DOHH2 (cell line): ENCODE data around the gene SYT11.
A peak's percentile ranks its signal among the peaks of the same experiment; 100 is the strongest.

ENCODE experiments used
- H3F3A ChIP-seq: fragments of 200-600 bp; sonication (generic), shearing (Covaris generic); 2 replicates; pipeline ENCODE4 v1.6.0; 2016; ENCODE audit warnings: antibody characterized with exemption, mild to moderate bottlenecking; ENCODE audit not compliant: control insufficient read depth, insufficient read depth
- H3K27ac ChIP-seq: fragments of 200-600 bp; sonication (generic); 2 replicates; pipeline ENCODE4 v1.5.1; 2014; ENCODE audit warnings: low read depth, mild to moderate bottlenecking, low read length, moderate library complexity
- H3K27me3 ChIP-seq: fragments of 200-600 bp; sonication (generic); 2 replicates; pipeline ENCODE4 v1.6.1; 2014; ENCODE audit warnings: mild to moderate bottlenecking, low read length, mixed read lengths; ENCODE audit not compliant: control insufficient read depth
- H3K36me3 ChIP-seq: fragments of 200-600 bp; sonication (generic); 2 replicates; pipeline ENCODE4 v1.6.1; 2014; ENCODE audit warnings: mild to moderate bottlenecking, low read length, moderate library complexity, mixed read lengths; ENCODE audit not compliant: control insufficient read depth
- H3K4me1 ChIP-seq: fragments of 200-600 bp; sonication (generic); 2 replicates; pipeline ENCODE4 v1.6.1; 2014; ENCODE audit warnings: mild to moderate bottlenecking, low read length, mixed read lengths; ENCODE audit not compliant: control insufficient read depth
- H3K4me2 ChIP-seq: fragments of 200-600 bp; sonication (generic); 2 replicates; pipeline ENCODE4 v1.6.0; 2014; ENCODE audit warnings: mild to moderate bottlenecking, low read length, moderate library complexity
- H3K4me3 ChIP-seq: fragments of 200-600 bp; sonication (generic); 2 replicates; pipeline ENCODE4 v1.5.1; 2014; ENCODE audit warnings: mild to moderate bottlenecking, low read length, mixed read lengths
- H3K79me2 ChIP-seq: fragments of 200-600 bp; sonication (generic); 2 replicates; pipeline ENCODE4 v1.6.1; 2014; ENCODE audit warnings: mild to moderate bottlenecking, low read length, mixed read lengths; ENCODE audit not compliant: control insufficient read depth
- H3K9me2 ChIP-seq: fragments of 200-600 bp; sonication (generic); replicated peaks from 2 replicates; pipeline ENCODE4 v1.6.1; 2014; ENCODE audit warnings: mild to moderate bottlenecking, low read length, mixed read lengths; ENCODE audit not compliant: control insufficient read depth
- H3K9me3 ChIP-seq: fragments of 200-600 bp; sonication (generic); 2 replicates; pipeline ENCODE4 v1.6.1; 2014; ENCODE audit warnings: antibody characterized with exemption, low read length, mixed read lengths; ENCODE audit not compliant: control insufficient read depth, insufficient read depth
- H4K20me1 ChIP-seq: fragments of 200-600 bp; sonication (generic); 2 replicates; pipeline ENCODE4 v1.6.0; 2014; ENCODE audit warnings: low read depth, mild to moderate bottlenecking, antibody characterized with exemption, low read length, moderate library complexity; ENCODE audit not compliant: control insufficient read depth, insufficient read depth
- EZH2phosphoT487 ChIP-seq: fragments of 200-600 bp; sonication (generic); IDR thresholded peaks from 2 replicates; pipeline ENCODE4 v1.6.1; 2017; ENCODE audit warnings: borderline replicate concordance, mild to moderate bottlenecking, antibody characterized with exemption, low read length, moderate library complexity, mixed read lengths
- TF ChIP-seq, protein P1 (sequence below): fragments of 200-600 bp; sonication (generic); IDR thresholded peaks from one replicate; pipeline ENCODE4 v1.5.1; 2014; ENCODE audit warnings: antibody characterized with exemption, mild to moderate bottlenecking, low read depth, low read length; ENCODE audit not compliant: poor library complexity, severe bottlenecking

SYT11 gene

GRCh38 chr1:155904261-155904660 lies 44.9 kb downstream of the SYT11 start:
- Histone ChIP-seq H3K36me3 (peaks cover 68% of the 10 kb centered on the region), H3F3A (0 out of 2 replicates have a peak, but pooled peaks cover 3% of the 10 kb centered on the region), H3K27ac (no peak overlapping the region), H3K9me3 (no peaks in the 10 kb centered on the region), H3K79me2 (peaks cover under 1% of the 10 kb centered on the region), H4K20me1 (no peaks in the 10 kb centered on the region), H3K4me3 (no peak overlapping the region), H3K4me1 (no peaks in the 10 kb centered on the region), H3K27me3 (no peaks in the 10 kb centered on the region), H3K9me2 (no peaks in the 10 kb centered on the region), H3K4me2 (no peak overlapping the region)
- TF ChIP-seq, protein P1, sequence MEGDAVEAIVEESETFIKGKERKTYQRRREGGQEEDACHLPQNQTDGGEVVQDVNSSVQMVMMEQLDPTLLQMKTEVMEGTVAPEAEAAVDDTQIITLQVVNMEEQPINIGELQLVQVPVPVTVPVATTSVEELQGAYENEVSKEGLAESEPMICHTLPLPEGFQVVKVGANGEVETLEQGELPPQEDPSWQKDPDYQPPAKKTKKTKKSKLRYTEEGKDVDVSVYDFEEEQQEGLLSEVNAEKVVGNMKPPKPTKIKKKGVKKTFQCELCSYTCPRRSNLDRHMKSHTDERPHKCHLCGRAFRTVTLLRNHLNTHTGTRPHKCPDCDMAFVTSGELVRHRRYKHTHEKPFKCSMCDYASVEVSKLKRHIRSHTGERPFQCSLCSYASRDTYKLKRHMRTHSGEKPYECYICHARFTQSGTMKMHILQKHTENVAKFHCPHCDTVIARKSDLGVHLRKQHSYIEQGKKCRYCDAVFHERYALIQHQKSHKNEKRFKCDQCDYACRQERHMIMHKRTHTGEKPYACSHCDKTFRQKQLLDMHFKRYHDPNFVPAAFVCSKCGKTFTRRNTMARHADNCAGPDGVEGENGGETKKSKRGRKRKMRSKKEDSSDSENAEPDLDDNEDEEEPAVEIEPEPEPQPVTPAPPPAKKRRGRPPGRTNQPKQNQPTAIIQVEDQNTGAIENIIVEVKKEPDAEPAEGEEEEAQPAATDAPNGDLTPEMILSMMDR: no peak
- no peak for TF ChIP-seq EZH2phosphoT487

- Histone ChIP-seq H3K4me3 (peak overlapping the region; percentile 85), H3K27ac (no peak overlapping the region)
These were observed 50.5 kb downstream of the SYT11 start for GRCh38 chr1:155909894-155910293.

DNA sequence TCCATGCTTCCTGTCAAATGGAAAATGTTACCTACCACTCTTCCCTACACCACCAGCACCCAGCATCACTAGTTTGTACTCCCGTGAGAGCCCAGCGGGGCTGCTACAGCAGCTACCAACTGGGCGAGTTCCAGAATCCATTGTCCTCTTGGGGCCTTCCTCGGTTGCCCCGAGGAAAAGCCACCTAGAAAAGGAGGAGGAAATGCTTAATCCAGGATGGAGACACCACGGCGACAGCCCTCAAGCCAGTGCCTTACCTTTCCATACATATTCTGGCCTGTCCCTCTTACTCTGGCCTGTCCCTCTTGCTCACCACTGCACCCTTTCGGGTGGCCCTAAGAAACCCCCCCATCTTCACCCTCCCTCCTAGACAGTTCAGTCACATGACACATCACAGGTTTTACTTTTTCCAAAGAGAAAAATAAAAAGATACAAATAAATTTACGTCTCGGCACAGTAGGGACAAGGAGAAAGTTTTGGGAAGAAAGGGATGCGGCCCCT lies 51.3 kb downstream of the SYT11 start:
- peak overlapping the region; percentile 85 for H3K4me3 ChIP-seq
- H3K36me3 ChIP-seq: peaks cover 81% of the 10 kb centered on the region
- no peaks in the 10 kb centered on the region for H3K9me2 ChIP-seq
- H3K9me3 ChIP-seq: no peaks in the 10 kb centered on the region
- H3K4me1 ChIP-seq: peaks cover 20% of the 10 kb centered on the region
- peak overlapping the region; percentile 54; the same call in 1 of the 2 replicates for H3K27ac ChIP-seq
- no peaks in the 10 kb centered on the region for H4K20me1 ChIP-seq
- H3K79me2 ChIP-seq: peaks cover 19% of the 10 kb centered on the region
- no peak for TF ChIP-seq EZH2phosphoT487
- TF ChIP-seq, protein P1: peak; percentile 39
- no peaks in the 10 kb centered on the region for H3K27me3 ChIP-seq
- H3K4me2 ChIP-seq: peak overlapping the region; percentile 95
- H3F3A ChIP-seq: peaks cover 42% of the 10 kb centered on the region

More at GRCh38 chr1:155909894-155910293, 50.5 kb downstream of the SYT11 start:
- no peaks in the 10 kb centered on the region for H4K20me1 ChIP-seq
- H3K4me1 ChIP-seq: peaks cover 20% of the 10 kb centered on the region
- H3F3A ChIP-seq: peaks cover 39% of the 10 kb centered on the region
- no peaks in the 10 kb centered on the region for H3K9me2 ChIP-seq
- peaks cover 19% of the 10 kb centered on the region for H3K79me2 ChIP-seq
- TF ChIP-seq, protein P1: no peak
- no peak for TF ChIP-seq EZH2phosphoT487
- peak overlapping the region; percentile 95 for H3K4me2 ChIP-seq
- H3K9me3 ChIP-seq: no peaks in the 10 kb centered on the region
- H3K36me3 ChIP-seq: peaks cover 80% of the 10 kb centered on the region
- H3K27me3 ChIP-seq: no peaks in the 10 kb centered on the region
